ENCODE results near the gene SLAMF1.
A peak's percentile ranks its signal among the peaks of the same experiment; 100 is the strongest.

DNA sequence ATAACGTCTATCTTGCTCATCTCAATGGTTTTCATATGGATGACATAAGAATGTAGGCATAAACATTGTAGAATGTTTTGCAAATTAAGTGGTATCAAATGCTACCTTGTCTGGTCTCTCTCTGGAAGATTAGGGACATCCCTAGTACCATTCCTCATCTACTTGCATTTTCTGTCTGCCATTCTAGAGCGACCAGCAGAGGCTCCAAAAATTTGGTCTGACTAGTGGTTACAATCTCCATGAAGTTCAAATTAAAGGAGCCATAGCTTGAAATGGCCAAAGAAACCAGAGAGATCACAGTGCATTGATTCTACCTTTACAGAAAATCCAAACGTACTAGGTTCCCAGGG is 68.7 kb downstream of the SLAMF1 start:
- TF ChIP-seq, protein P1, sequence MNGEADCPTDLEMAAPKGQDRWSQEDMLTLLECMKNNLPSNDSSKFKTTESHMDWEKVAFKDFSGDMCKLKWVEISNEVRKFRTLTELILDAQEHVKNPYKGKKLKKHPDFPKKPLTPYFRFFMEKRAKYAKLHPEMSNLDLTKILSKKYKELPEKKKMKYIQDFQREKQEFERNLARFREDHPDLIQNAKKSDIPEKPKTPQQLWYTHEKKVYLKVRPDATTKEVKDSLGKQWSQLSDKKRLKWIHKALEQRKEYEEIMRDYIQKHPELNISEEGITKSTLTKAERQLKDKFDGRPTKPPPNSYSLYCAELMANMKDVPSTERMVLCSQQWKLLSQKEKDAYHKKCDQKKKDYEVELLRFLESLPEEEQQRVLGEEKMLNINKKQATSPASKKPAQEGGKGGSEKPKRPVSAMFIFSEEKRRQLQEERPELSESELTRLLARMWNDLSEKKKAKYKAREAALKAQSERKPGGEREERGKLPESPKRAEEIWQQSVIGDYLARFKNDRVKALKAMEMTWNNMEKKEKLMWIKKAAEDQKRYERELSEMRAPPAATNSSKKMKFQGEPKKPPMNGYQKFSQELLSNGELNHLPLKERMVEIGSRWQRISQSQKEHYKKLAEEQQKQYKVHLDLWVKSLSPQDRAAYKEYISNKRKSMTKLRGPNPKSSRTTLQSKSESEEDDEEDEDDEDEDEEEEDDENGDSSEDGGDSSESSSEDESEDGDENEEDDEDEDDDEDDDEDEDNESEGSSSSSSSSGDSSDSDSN (IDR thresholded peaks at IDR 0.05; ENCODE audit: borderline replicate concordance in 1 of 2, low read depth in 2 of 2, low read length in 2 of 2): no peak
- no peak for TF ChIP-seq SMAD4 (CRISPR knock-in tag; conservative IDR thresholded peaks at IDR 0.05)
- no peak for TF ChIP-seq ZNF584 (CRISPR knock-in tag; IDR thresholded peaks at IDR 0.05; ENCODE audit: low read depth)
- TF ChIP-seq ATF2 (CRISPR knock-in tag; IDR thresholded peaks at IDR 0.05): no peak
- no peak for TF ChIP-seq YY1 (IDR thresholded peaks at IDR 0.05; ENCODE audit: borderline replicate concordance in 1 of 3, control insufficient read depth in 1 of 3, extremely low read depth in 1 of 3, insufficient read depth in 3 of 3, insufficient read length in 1 of 3, insufficient replicate concordance in 2 of 3, low read depth in 1 of 3, low read length in 2 of 3)
- no peak for TF ChIP-seq SOX6 (IDR thresholded peaks at IDR 0.05)
- TF ChIP-seq MXD1 (CRISPR knock-in tag; IDR thresholded peaks at IDR 0.05; ENCODE audit: borderline replicate concordance, poor library complexity, severe bottlenecking): no peak
- TF ChIP-seq SMC3 (conservative IDR thresholded peaks at IDR 0.05; ENCODE audit: insufficient read depth, low read depth, low read length): no peak
- TF ChIP-seq POLR2A (conservative IDR thresholded peaks at IDR 0.05): no peak
- TF ChIP-seq RAD21 (CRISPR knock-in tag; conservative IDR thresholded peaks at IDR 0.05 in 1 of 2, IDR thresholded peaks at IDR 0.05 in 1 of 2): 0 out of 4 replicates have a peak, but pooled peaks of 1 of the 2 experiments have one; percentile 12
- no peak for TF ChIP-seq ZNF609 (CRISPR knock-in tag; IDR thresholded peaks at IDR 0.05; ENCODE audit: borderline replicate concordance)
